WERI-Rb-1 (cell line): ENCODE measurements around the gene NSDHL.
"Not testable (repeated sequence)": the region's sequence is repeated elsewhere in the genome, so short reads cannot be mapped to it uniquely, and the experiment has no call there.

ENCODE experiments used
- DNase-seq: peaks from one replicate; pipeline ENCODE4 v3.0.0-alpha.2; 2020
- H3K27ac ChIP-seq: fragments of 250-450 bp; sonication (Bioruptor Pico); 2 replicates; pipeline ENCODE4 v1.5.1; 2020; ENCODE audit warnings: mild to moderate bottlenecking, moderate library complexity
- H3K27me3 ChIP-seq: fragments of 250-450 bp; sonication (Bioruptor Pico); 2 replicates; pipeline ENCODE4 v1.5.1; 2021; ENCODE audit warnings: mild to moderate bottlenecking, low read depth, moderate library complexity; ENCODE audit not compliant: insufficient read depth, severe bottlenecking
- H3K36me3 ChIP-seq: fragments of 250-450 bp; sonication (Bioruptor Pico); 2 replicates; pipeline ENCODE4 v1.5.1; 2020; ENCODE audit warnings: mild to moderate bottlenecking, moderate library complexity
- H3K4me3 ChIP-seq: 2 replicates; pipeline ENCODE4 v1.5.1; 2011; ENCODE audit warnings: low read depth, mild to moderate bottlenecking, control low read depth, low read length
- H3K9me3 ChIP-seq: fragments of 250-450 bp; sonication (Bioruptor Pico); 2 replicates; pipeline ENCODE4 v1.5.1; 2021; ENCODE audit warnings: mild to moderate bottlenecking, moderate library complexity; ENCODE audit not compliant: severe bottlenecking
- TF ChIP-seq, protein P1 (sequence below): IDR thresholded peaks from 2 replicates; pipeline ENCODE4 v1.5.1; 2011; ENCODE audit warnings: low read depth, mild to moderate bottlenecking, control low read depth, inconsistent platforms, low read length

NSDHL gene

DNA sequence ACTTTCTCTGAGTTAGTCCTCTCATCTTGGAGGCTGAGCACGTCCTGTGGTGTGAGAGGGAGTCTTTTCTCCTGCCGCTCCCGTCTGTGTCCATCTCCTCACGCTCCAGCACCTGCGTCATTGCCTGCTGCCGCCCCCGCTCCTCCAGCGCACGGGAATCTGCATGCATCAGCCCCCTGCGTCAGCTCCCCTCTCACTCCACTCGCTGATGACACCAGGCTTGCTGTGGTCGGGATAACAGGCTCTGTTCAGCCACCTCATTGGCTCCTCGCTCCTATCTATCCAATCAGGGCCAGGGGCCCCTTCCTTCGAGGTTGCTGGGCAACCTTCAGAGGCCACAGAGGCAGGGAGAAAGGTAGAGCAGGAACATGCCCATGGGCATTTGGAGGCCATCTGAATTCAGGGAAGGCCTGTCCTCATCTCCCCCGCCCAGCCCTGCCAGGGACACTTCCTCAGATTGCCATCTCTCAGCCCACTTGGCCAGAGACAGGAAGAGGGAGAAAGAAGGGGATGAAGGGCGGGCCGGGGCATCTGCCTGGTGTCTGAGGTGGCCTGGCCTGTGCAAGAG lies 76.3 kb downstream of the NSDHL start:
- Histone ChIP-seq H3K4me3 (no peak overlapping the region), H3K9me3 (no peaks in the 10 kb centered on the region), H3K27me3 (peaks cover 7% of the 10 kb centered on the region), H3K36me3 (no peaks in the 10 kb centered on the region), H3K27ac (no peak overlapping the region)
- TF ChIP-seq, protein P1, sequence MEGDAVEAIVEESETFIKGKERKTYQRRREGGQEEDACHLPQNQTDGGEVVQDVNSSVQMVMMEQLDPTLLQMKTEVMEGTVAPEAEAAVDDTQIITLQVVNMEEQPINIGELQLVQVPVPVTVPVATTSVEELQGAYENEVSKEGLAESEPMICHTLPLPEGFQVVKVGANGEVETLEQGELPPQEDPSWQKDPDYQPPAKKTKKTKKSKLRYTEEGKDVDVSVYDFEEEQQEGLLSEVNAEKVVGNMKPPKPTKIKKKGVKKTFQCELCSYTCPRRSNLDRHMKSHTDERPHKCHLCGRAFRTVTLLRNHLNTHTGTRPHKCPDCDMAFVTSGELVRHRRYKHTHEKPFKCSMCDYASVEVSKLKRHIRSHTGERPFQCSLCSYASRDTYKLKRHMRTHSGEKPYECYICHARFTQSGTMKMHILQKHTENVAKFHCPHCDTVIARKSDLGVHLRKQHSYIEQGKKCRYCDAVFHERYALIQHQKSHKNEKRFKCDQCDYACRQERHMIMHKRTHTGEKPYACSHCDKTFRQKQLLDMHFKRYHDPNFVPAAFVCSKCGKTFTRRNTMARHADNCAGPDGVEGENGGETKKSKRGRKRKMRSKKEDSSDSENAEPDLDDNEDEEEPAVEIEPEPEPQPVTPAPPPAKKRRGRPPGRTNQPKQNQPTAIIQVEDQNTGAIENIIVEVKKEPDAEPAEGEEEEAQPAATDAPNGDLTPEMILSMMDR = no peak
- no peak for DNase-seq

DNA sequence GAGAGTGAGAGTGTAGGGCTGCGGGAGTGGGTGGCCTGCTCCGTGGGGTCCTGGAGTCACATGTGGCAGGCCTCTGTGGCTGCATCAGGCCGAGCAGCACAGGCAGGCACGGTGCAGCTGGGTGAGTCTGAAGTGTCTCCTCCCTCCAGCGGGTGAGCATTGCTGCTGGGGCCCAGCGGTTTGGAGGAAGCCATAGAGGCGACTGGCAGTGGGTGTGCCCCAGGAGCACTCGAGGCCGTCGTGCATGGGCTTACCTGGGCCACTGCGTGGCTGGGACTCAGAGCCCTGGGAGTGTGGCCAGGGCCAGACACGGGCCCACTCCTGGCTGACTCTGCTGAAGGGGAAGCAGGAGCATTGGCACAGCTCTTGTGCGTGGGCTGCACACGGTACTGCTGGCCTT lies 77.6 kb downstream of the NSDHL start:
- H3K27me3 ChIP-seq = peaks cover 10% of the 10 kb centered on the region

DNA sequence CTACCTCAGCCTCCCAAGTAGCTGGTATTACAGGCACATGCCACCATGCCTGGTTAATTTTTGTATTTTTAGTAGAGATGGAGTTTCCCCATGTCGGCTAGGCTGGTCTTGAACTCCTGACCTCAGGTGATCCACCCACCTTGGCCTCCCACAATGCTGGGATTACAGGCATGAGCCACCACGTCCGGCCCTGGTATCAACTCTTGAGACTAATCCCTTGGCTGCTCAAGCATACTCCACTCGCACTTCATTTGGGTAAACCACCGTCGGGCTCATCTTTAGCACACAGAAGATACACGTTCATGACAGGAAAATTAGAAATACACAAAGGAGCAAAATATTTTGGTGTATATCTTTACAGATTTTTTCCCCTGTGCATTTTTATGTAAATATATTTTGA lies 79.2 kb downstream of the NSDHL start:
- H3K27me3 ChIP-seq, H3K4me3 ChIP-seq, DNase-seq, H3K27ac ChIP-seq, H3K9me3 ChIP-seq, H3K36me3 ChIP-seq: not testable (repeated sequence)

More for the DNA sequence above, 77.6 kb downstream of the NSDHL start:
- H3K36me3 ChIP-seq = no peaks in the 10 kb centered on the region
- TF ChIP-seq, protein P1 = no peak
- H3K27ac ChIP-seq = no peak overlapping the region
- no peak overlapping the region for H3K4me3 ChIP-seq
- no peak for DNase-seq
- H3K9me3 ChIP-seq = no peaks in the 10 kb centered on the region

DNA sequence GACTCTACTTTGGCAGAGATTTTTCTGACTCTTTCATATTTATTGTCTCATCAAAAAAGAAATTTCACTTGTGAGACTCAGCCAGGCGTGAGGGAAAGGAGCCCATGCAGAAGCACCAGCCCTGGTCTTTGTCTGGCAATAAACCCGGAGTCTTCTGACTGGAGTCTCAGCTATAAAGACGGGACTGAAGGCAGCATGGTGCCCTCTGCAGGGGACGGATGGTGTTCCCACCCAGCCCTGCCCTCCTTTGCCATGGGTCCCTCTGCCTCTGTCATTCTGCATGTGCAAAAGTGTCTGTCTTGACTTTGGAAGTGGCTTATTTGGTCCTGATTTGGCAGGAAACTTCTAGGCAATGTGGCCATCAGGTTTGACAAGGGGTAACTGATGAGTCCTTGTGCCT lies 81.2 kb downstream of the NSDHL start:
- peaks cover 11% of the 10 kb centered on the region for H3K27me3 ChIP-seq
- TF ChIP-seq, protein P1 = peak; percentile 70
- no peak overlapping the region for H3K4me3 ChIP-seq
- no peak for DNase-seq
- no peaks in the 10 kb centered on the region for H3K9me3 ChIP-seq
- no peak overlapping the region for H3K27ac ChIP-seq
- no peaks in the 10 kb centered on the region for H3K36me3 ChIP-seq

DNA sequence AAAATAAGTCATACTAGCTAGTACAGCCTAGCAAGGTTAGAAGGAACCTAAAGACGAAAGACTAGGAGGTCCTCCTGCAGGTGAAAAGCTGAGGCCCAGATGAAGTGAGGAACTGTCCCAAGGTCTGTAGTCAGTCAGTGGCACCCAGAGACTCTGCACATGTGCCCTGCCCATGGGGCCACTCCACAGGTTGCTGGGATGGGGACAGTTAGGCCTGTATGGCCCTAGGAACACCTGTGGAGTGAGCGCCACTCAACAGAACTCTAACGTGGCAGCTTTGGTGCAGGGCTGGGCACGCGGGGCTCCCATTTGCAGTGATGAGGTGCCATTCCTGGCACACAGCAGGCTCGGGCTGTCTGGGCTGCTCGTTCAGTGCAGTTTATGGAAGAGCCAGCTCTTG lies 81.8 kb downstream of the NSDHL start:
- TF ChIP-seq, protein P1 = no peak
- no peak for DNase-seq
- H3K4me3 ChIP-seq = no peak overlapping the region
- no peaks in the 10 kb centered on the region for H3K9me3 ChIP-seq
- H3K36me3 ChIP-seq = no peaks in the 10 kb centered on the region
- peaks cover 16% of the 10 kb centered on the region for H3K27me3 ChIP-seq
- H3K27ac ChIP-seq = no peak overlapping the region

DNA sequence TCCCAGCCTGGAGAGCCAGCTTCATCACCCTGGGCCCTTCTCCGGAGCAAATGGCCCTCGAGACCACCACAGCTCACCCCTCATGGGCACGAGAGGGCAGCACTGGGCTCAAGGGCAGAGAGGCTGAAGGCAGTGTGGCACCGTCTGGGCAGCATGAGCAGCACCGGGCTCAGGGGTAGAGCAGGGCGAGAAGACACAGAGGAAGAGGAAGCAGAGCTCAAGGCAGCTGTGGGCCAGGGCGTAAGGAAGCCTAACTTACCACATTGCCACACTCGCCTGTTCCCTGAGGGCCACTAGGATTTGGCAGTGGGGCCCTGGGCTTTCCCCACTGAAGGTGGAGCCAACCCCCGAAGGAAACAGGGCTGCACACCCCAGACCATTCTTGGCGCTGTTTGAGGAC lies 82.5 kb downstream of the NSDHL start:
- TF ChIP-seq, protein P1 = no peak
- no peak for DNase-seq
- Histone ChIP-seq H3K27ac (peak overlapping the region; percentile 59), H3K9me3 (no peaks in the 10 kb centered on the region), H3K4me3 (no peak overlapping the region), H3K27me3 (peaks cover 18% of the 10 kb centered on the region), H3K36me3 (no peaks in the 10 kb centered on the region)
